IMR-90 (cell line): ENCODE data around the gene CASP1.

Source experiments
- CEBPB ChIP-seq: IDR thresholded peaks from 2 replicates; pipeline ENCODE4 v1.6.1; 2012; ENCODE audit warnings: low read depth, low read length, improper control_type of control experiment
- CTCF ChIP-seq: conservative IDR thresholded peaks from 2 replicates; pipeline ENCODE4 v1.5.1; 2012; ENCODE audit warnings: mild to moderate bottlenecking, low read depth, low read length, improper control_type of control experiment
- ELK1 ChIP-seq: fragments of 150-350 bp; IDR thresholded peaks from 2 replicates; pipeline ENCODE4 v1.6.1; 2016; ENCODE audit warnings: low read depth, mild to moderate bottlenecking, low read length, moderate library complexity, borderline replicate concordance
- MXI1 ChIP-seq: IDR thresholded peaks from 2 replicates; pipeline ENCODE4 v1.6.1; 2012; ENCODE audit warnings: low read depth, mild to moderate bottlenecking, low read length, moderate library complexity, borderline replicate concordance
- NFE2L2 ChIP-seq: fragments of 150-350 bp; IDR thresholded peaks from 2 replicates; pipeline ENCODE4 v1.6.1; 2016; ENCODE audit warnings: low read depth, mild to moderate bottlenecking, low read length
- POLR2A ChIP-seq: IDR thresholded peaks from 2 replicates; pipeline ENCODE4 v1.6.1; 2012; ENCODE audit warnings: mild to moderate bottlenecking, low read depth, low read length
- RCOR1 ChIP-seq: IDR thresholded peaks from 2 replicates; pipeline ENCODE4 v1.6.1; 2012; ENCODE audit warnings: mild to moderate bottlenecking, low read length, improper control_type of control experiment; ENCODE audit not compliant: insufficient replicate concordance
- RFX5 ChIP-seq: IDR thresholded peaks from 2 replicates; pipeline ENCODE4 v1.8.0; 2012; ENCODE audit warnings: low read depth, mild to moderate bottlenecking, low read length, moderate library complexity
- SMC3 ChIP-seq: fragments of 150-350 bp; IDR thresholded peaks from 2 replicates; pipeline ENCODE4 v1.6.1; 2016; ENCODE audit warnings: low read depth, mild to moderate bottlenecking, antibody characterized with exemption, low read length, moderate library complexity
- USF2 ChIP-seq: fragments of 150-350 bp; IDR thresholded peaks from 2 replicates; pipeline ENCODE4 v1.6.1; 2017; ENCODE audit warnings: mild to moderate bottlenecking, antibody characterized with exemption, low read length, low read depth

- TF ChIP-seq CTCF: no peak
- TF ChIP-seq MXI1: no peak
- TF ChIP-seq POLR2A: no peak
- TF ChIP-seq RCOR1: no peak
- no peak for TF ChIP-seq USF2
- no peak for TF ChIP-seq ELK1
- no peak for TF ChIP-seq CEBPB
- no peak for TF ChIP-seq RFX5
- TF ChIP-seq NFE2L2: no peak
- no peak for TF ChIP-seq SMC3
Measured at GRCh38 chr11:105057432-105057831, 22.5 kb upstream of the CASP1 start.
